Lower leg skin (tissue), 4 donors: ENCODE results near the gene ZNF407. TPM values are rescaled to one million over a fixed set of nuclear protein-coding genes. Genes with fewer than 3 reads are reported as not detected.

ENCODE experiments used
- DNase-seq, 2 donors: peaks; one replicate each; pipeline ENCODE4 v3.0.0-alpha.2; 2019; ENCODE audit warnings: low spot score in 2 of 2
- H3K4me3 ChIP-seq: fragments of 200-600 bp; sonication (generic); 2 replicates; pipeline ENCODE4 v1.5.1; 2017; ENCODE audit warnings: mild to moderate bottlenecking, low read depth; ENCODE audit not compliant: poor library complexity, severe bottlenecking
- POLR2A ChIP-seq, 2 donors: fragments of 450-650 bp; IDR thresholded peaks; one replicate each; pipeline ENCODE4 v1.6.1; 2016 to 2017; ENCODE audit warnings: antibody characterized with exemption in 2 of 2, mild to moderate bottlenecking in 1 of 2, moderate library complexity in 1 of 2
- WGBS, 2 donors: methylation state at CpG; one replicate each; pipeline ENCODE4 v1.1.5; 2018; 5-methylcytosine and 5-hydroxymethylcytosine counted together
- intact Hi-C: fragments of 100-400 bp; cut with DNase I; formaldehyde crosslinking; loops from one replicate; pipeline ENCODE4 v1.15.0; 2023; ENCODE audit warnings: low total_unique reads
- total RNA-seq, 4 donors: library from RNA; depleted of rRNA; stranded (reverse); fragments of >200 nt; gene quantifications; one replicate each; pipeline ENCODE4 v1.1.0, GENCODE V29; 2016
- TF ChIP-seq, protein P1 (sequence below), 3 donors: fragments of 450-650 bp; IDR thresholded peaks; one replicate each; pipeline ENCODE4 v1.5.1; 2016; ENCODE audit warnings: antibody characterized with exemption in 3 of 3, mild to moderate bottlenecking in 3 of 3, moderate library complexity in 2 of 3

ZNF407 gene
- total RNA-seq, 4 donors from 2014 or later, result 7.0 to 13.9 (median 10.9) TPM

DNA sequence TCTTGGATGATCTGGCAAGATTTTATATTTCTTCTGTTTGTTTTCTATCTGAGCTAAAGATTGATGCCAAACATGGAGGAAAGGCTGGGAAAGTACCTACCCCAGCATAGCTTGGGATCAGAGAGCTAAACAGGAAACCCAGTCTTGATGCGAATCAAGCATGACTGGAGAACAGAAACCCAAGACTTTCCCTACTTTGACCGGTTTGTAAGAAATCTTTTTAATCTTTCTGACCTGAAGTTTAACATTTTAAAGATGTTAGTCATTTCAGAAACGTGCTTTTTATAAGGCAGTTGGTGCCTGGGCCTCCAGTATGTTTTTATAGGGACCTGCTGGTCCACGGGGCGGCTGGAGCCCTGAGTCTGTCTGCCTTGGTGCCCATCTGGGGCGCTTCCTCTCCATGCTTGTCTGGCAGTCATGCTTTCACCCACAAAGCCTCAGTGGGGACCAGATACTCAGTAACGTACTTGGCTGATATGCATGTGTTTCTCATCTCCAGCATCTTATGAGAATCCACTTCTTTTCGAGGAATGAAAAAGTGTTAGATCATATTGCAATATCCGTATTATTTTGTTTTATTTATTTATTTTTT is 344.7 kb downstream of the ZNF407 start:
- TF ChIP-seq, protein P1, sequence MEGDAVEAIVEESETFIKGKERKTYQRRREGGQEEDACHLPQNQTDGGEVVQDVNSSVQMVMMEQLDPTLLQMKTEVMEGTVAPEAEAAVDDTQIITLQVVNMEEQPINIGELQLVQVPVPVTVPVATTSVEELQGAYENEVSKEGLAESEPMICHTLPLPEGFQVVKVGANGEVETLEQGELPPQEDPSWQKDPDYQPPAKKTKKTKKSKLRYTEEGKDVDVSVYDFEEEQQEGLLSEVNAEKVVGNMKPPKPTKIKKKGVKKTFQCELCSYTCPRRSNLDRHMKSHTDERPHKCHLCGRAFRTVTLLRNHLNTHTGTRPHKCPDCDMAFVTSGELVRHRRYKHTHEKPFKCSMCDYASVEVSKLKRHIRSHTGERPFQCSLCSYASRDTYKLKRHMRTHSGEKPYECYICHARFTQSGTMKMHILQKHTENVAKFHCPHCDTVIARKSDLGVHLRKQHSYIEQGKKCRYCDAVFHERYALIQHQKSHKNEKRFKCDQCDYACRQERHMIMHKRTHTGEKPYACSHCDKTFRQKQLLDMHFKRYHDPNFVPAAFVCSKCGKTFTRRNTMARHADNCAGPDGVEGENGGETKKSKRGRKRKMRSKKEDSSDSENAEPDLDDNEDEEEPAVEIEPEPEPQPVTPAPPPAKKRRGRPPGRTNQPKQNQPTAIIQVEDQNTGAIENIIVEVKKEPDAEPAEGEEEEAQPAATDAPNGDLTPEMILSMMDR (IDR thresholded peaks at IDR 0.05), result no peak
- no peak for TF ChIP-seq POLR2A (IDR thresholded peaks at IDR 0.05)
- intact Hi-C loops, result no loop called here
- WGBS, 2 donors, result 79 to 88% methylated on average over 9 of the region's 9 CpGs
- H3K4me3 ChIP-seq, result no peak overlapping the region
- DNase-seq, result no peak

DNA sequence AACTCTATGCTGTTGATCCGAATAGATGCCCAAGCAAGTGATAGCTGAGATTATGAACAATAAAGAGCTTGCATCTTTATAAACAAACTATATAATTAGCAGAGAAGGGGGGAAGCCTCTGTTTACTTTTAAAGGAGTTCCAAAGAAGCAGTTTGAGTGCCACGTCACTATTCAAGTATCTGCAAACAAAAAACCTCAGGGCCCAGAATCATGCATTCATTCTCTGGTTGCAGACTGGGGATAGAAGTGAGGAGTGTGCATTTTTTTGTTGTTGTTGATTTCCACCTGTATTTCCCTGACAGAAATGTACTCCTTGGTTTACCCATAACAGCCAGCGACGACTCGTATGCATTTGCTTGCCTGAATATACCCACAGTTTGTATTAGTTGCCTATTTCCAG is 347.0 kb downstream of the ZNF407 start:
- intact Hi-C loops, result no loop called here
- 95 to 97% methylated on average over 5 of the region's 5 CpGs for WGBS, 2 donors
- DNase-seq, result no peak
- no peak for TF ChIP-seq POLR2A (IDR thresholded peaks at IDR 0.05)
- TF ChIP-seq, protein P1 (IDR thresholded peaks at IDR 0.05), result no peak
- H3K4me3 ChIP-seq, result no peak overlapping the region

DNA sequence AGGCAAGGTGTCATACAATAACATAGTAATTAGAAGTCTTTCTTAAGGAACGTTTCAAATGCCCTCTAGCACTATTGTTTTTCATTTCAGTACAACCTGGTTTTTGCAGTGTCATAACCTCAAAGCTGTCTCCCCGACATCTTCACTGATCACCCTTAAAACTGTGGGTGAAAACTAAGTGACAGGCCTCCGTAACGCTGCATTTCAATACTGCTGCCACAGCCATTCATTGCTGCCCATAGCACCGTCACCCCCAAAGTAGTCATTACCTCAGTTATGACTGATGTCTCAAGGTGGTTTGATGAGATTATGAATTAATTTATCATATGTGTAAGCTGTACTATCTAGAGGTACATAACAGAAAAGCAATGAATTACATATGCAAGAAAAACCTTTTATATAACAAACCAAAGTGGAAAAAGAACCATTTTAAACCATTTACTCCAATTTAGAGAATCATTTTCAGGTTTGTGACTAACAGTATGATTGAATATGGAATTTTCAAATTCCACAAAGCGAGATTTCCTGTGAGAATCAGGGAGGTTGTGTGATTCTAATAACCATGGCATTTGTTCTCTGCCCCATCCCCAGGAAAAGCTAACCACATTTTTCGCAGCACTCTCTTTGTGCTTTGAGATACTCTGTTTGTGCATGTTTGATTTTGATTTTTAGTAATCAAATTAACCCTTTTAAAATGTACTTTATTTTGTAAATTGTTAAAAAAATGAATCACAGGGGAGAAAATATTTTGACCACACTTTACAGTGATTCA is 348.3 kb downstream of the ZNF407 start:
- H3K4me3 ChIP-seq, result no peak overlapping the region
- TF ChIP-seq, protein P1 (IDR thresholded peaks at IDR 0.05), result no peak
- TF ChIP-seq POLR2A (IDR thresholded peaks at IDR 0.05), result no peak
- WGBS, 2 donors, result 83 to 84% methylated on average over 7 of the region's 7 CpGs
- DNase-seq, result no peak
- intact Hi-C loops, result no loop called here

- intact Hi-C loops, result no loop called here
- WGBS, 2 donors, result 88 to 93% methylated on average over 3 of the region's 3 CpGs
- H3K4me3 ChIP-seq, result no peak overlapping the region
- DNase-seq, result no peak
- TF ChIP-seq, protein P1 (IDR thresholded peaks at IDR 0.05), result no peak
- no peak for TF ChIP-seq POLR2A (IDR thresholded peaks at IDR 0.05)
Observed at GRCh38 chr18:74946646-74947375, 349.1 kb downstream of the ZNF407 start.

- no peak for DNase-seq
- H3K4me3 ChIP-seq, result no peak overlapping the region
- no peak for TF ChIP-seq POLR2A (IDR thresholded peaks at IDR 0.05)
- TF ChIP-seq, protein P1 (IDR thresholded peaks at IDR 0.05), result no peak
- intact Hi-C loops, result no loop called here
- WGBS, 2 donors, result 92 to 93% methylated on average over 10 of the region's 10 CpGs
Observed at GRCh38 chr18:74947417-74947816, 349.7 kb downstream of the ZNF407 start.
